ENCODE results near the gene EXTL1. TPM values are rescaled to one million over a fixed set of nuclear protein-coding genes. Genes with fewer than 3 reads are reported as not detected.

The EXTL1 gene
- total RNA-seq, 1 donor from 2014 or later: 0.98 TPM

Small RNA genes lying within 50 kb of the gene (small RNA-seq; reads per million reads assigned to genes)
- gene RF00283 (ENCODE audit: low replicate concordance) (not detected), gene RF00492 (ENCODE audit: low replicate concordance) (not detected)

Other genes starting within 250 kb of the EXTL1 start
- 16.5 TPM for gene SELENON, start 221.6 kb upstream of the EXTL1 start, total RNA-seq
- 31.2 TPM for gene MTFR1L, start 201.8 kb upstream of the EXTL1 start, total RNA-seq
- 0.98 TPM for gene AUNIP, start 162.3 kb upstream of the EXTL1 start, total RNA-seq
- 4.7 TPM for gene PAQR7, start 146.1 kb upstream of the EXTL1 start, total RNA-seq
- 699 TPM for gene STMN1, start 115.4 kb upstream of the EXTL1 start, total RNA-seq
- gene PAFAH2, start 23.7 kb upstream of the EXTL1 start, total RNA-seq: 2.2 TPM
- not detected for gene SLC30A2, start 24.3 kb downstream of the EXTL1 start, total RNA-seq
- not detected for gene TRIM63, start 45.9 kb downstream of the EXTL1 start, total RNA-seq
- gene PDIK1L, start 90.0 kb downstream of the EXTL1 start, total RNA-seq: 62.7 TPM
- 0.49 TPM for gene FAM110D, start 137.3 kb downstream of the EXTL1 start, total RNA-seq
- gene C1orf232, start 147.2 kb downstream of the EXTL1 start, total RNA-seq: not detected
- gene ZNF593, start 148.1 kb downstream of the EXTL1 start, total RNA-seq: 5.4 TPM
- gene ZNF593OS, start 150.1 kb downstream of the EXTL1 start, total RNA-seq: not detected
- 3.2 TPM for gene CNKSR1, start 155.7 kb downstream of the EXTL1 start, total RNA-seq
- not detected for gene CATSPER4, start 168.8 kb downstream of the EXTL1 start, total RNA-seq
- gene CEP85, start 212.4 kb downstream of the EXTL1 start, total RNA-seq: 11.3 TPM

Data from temporal lobe (tissue), 2 donors.